IMR-90 (cell line): ENCODE data around the gene SLC24A3. TPM values are rescaled to one million over a fixed set of nuclear protein-coding genes. Genes with fewer than 3 reads are reported as not detected.

ENCODE experiments used
- ATAC-seq: fragments of 200-7000 bp; cut with Tn5 transposase; 2 replicates; pipeline ENCODE4 v1.9.1; 2020; ENCODE audit warnings: low read depth, mild to moderate bottlenecking, moderate library complexity
- BruUV-seq: library from RNA; stranded (reverse); fragments of 400-500 nt; replicated peaks from 2 replicates; lab custom pipeline; 2021; lab: Mats Ljungman, UMichigan
- CTCF ChIA-PET: fragments of 300-600 bp; formaldehyde crosslinking; extraction: SDS; loops from one replicate; lab custom pipeline; 2021; ENCODE audit warnings: antibody characterized with exemption; lab: Yijun Ruan, JAX
- POLR2A ChIA-PET: fragments of 300-600 bp; sonication (Branson Sonifier 250); formaldehyde crosslinking; loops from one replicate; lab custom pipeline; 2022; ENCODE audit warnings: antibody characterized with exemption; ENCODE audit not compliant: unreplicated experiment; lab: Charles Lee
- DNase-seq: peaks from one replicate; pipeline ENCODE4 v3.0.0; 2013
- H2AFZ ChIP-seq: replicated peaks from 2 replicates; pipeline ENCODE3; 2013; ENCODE audit warnings: low read length, mild to moderate bottlenecking; ENCODE audit not compliant: poor library complexity
- H2AK5ac ChIP-seq: 2 replicates; pipeline ENCODE4 v1.6.1; 2013; ENCODE audit warnings: low read depth, low read length, inconsistent platforms
- H2AK9ac ChIP-seq: replicated peaks from 2 replicates; pipeline ENCODE3; 2013; ENCODE audit warnings: mild to moderate bottlenecking, low read depth, low read length, moderate library complexity; ENCODE audit not compliant: poor library complexity
- H2BK120ac ChIP-seq: 2 replicates; pipeline ENCODE4 v1.6.1; 2013; ENCODE audit warnings: low read depth, low read length, inconsistent platforms
- H2BK15ac ChIP-seq: 3 replicates; pipeline ENCODE4 v1.6.1; 2013; ENCODE audit warnings: low read depth, low read length, inconsistent platforms
- H2BK20ac ChIP-seq: 2 replicates; pipeline ENCODE4 v1.6.1; 2013; ENCODE audit warnings: low read depth, mild to moderate bottlenecking, inconsistent platforms, low read length, moderate library complexity
- H2BK5ac ChIP-seq: 2 replicates; pipeline ENCODE4 v1.6.1; 2013; ENCODE audit warnings: mild to moderate bottlenecking, low read depth, low read length, inconsistent platforms; ENCODE audit not compliant: poor library complexity, severe bottlenecking
- H3K14ac ChIP-seq: replicated peaks from 2 replicates; pipeline ENCODE4 v1.6.1; 2013; ENCODE audit warnings: low read depth, low read length, inconsistent platforms
- H3K18ac ChIP-seq: 2 replicates; pipeline ENCODE4 v1.6.1; 2013; ENCODE audit warnings: low read depth, low read length, control low read depth
- H3K23ac ChIP-seq: 2 replicates; pipeline ENCODE4 v1.6.1; 2013; ENCODE audit warnings: low read depth, low read length, inconsistent platforms
- H3K27ac ChIP-seq: 2 replicates; pipeline ENCODE4 v1.5.1; 2013; ENCODE audit warnings: mild to moderate bottlenecking, control low read depth, low read length; ENCODE audit not compliant: insufficient read depth
- H3K27me3 ChIP-seq: 2 replicates; pipeline ENCODE4 v1.6.1; 2013; ENCODE audit warnings: low read length; ENCODE audit not compliant: control insufficient read depth, insufficient read depth
- H3K36me3 ChIP-seq: 2 replicates; pipeline ENCODE4 v1.6.1; 2013; ENCODE audit warnings: low read length, mixed read lengths; ENCODE audit not compliant: control insufficient read depth, insufficient read depth
- H3K4ac ChIP-seq: 2 replicates; pipeline ENCODE4 v1.6.1; 2013; ENCODE audit warnings: low read depth, low read length, inconsistent platforms
- H3K4me1 ChIP-seq: 2 replicates; pipeline ENCODE4 v1.6.1; 2013; ENCODE audit warnings: low read length, mixed read lengths; ENCODE audit not compliant: control insufficient read depth, insufficient read depth
- H3K4me2 ChIP-seq: 2 replicates; pipeline ENCODE4 v1.6.1; 2013; ENCODE audit warnings: low read depth, mild to moderate bottlenecking, control low read depth, low read length, moderate library complexity
- H3K4me3 ChIP-seq: 2 replicates; pipeline ENCODE4 v1.5.1; 2013; ENCODE audit warnings: low read depth, mild to moderate bottlenecking, control low read depth, low read length, moderate library complexity; ENCODE audit not compliant: insufficient read depth
- H3K56ac ChIP-seq: 2 replicates; pipeline ENCODE4 v1.6.1; 2013; ENCODE audit warnings: low read length, inconsistent platforms; ENCODE audit not compliant: insufficient read depth; ENCODE audit errors: extremely low read depth
- H3K79me1 ChIP-seq, 2 experiments: 2 replicates each; pipeline ENCODE4 v1.6.1; 2013; ENCODE audit warnings: low read length in 2 of 2, inconsistent platforms in 1 of 2, low read depth in 1 of 2
- H3K9ac ChIP-seq: 2 replicates; pipeline ENCODE4 v1.6.1; 2013; ENCODE audit warnings: low read depth, low read length, control low read depth
- H3K9me1 ChIP-seq: 2 replicates; pipeline ENCODE4 v1.6.1; 2013; ENCODE audit warnings: low read length, inconsistent platforms; ENCODE audit not compliant: insufficient read depth
- H3K9me3 ChIP-seq: 2 replicates; pipeline ENCODE4 v1.6.1; 2013; ENCODE audit warnings: low read length; ENCODE audit not compliant: control insufficient read depth, insufficient read depth
- H4K20me1 ChIP-seq: 2 replicates; pipeline ENCODE4 v1.6.1; 2013; ENCODE audit warnings: low read length, inconsistent platforms; ENCODE audit not compliant: insufficient read depth
- H4K5ac ChIP-seq: 2 replicates; pipeline ENCODE4 v1.6.1; 2013; ENCODE audit warnings: mild to moderate bottlenecking, low read depth, low read length, control low read depth
- H4K8ac ChIP-seq, 2 experiments: 2 replicates each; pipeline ENCODE4 v1.6.1; 2013; ENCODE audit warnings: low read depth in 2 of 2, low read length in 2 of 2, control low read depth in 1 of 2, inconsistent platforms in 1 of 2
- H4K91ac ChIP-seq: 2 replicates; pipeline ENCODE4 v1.6.1; 2013; ENCODE audit warnings: low read depth, low read length, inconsistent platforms; ENCODE audit not compliant: insufficient read depth
- BHLHE40 ChIP-seq: fragments of 150-350 bp; IDR thresholded peaks from 2 replicates; pipeline ENCODE4 v1.6.1; 2016; ENCODE audit warnings: mild to moderate bottlenecking, low read depth, low read length
- CEBPB ChIP-seq: IDR thresholded peaks from 2 replicates; pipeline ENCODE4 v1.6.1; 2012; ENCODE audit warnings: low read depth, low read length, improper control_type of control experiment
- CHD1 ChIP-seq: IDR thresholded peaks from 2 replicates; pipeline ENCODE4 v1.6.1; 2012; ENCODE audit warnings: low read depth, low read length, improper control_type of control experiment
- FOS ChIP-seq: fragments of 150-350 bp; IDR thresholded peaks from 2 replicates; pipeline ENCODE4 v1.6.1; 2016; ENCODE audit warnings: low read depth, low read length
- MAFK ChIP-seq: IDR thresholded peaks from 2 replicates; pipeline ENCODE4 v1.6.1; 2012; ENCODE audit warnings: low read depth, low read length, improper control_type of control experiment
- MAZ ChIP-seq: IDR thresholded peaks from 2 replicates; pipeline ENCODE4 v1.6.1; 2012; ENCODE audit warnings: low read depth, mild to moderate bottlenecking, low read length, improper control_type of control experiment, moderate library complexity, borderline replicate concordance
- MXI1 ChIP-seq: IDR thresholded peaks from 2 replicates; pipeline ENCODE4 v1.6.1; 2012; ENCODE audit warnings: low read depth, mild to moderate bottlenecking, low read length, moderate library complexity, borderline replicate concordance
- NFE2L2 ChIP-seq: fragments of 150-350 bp; IDR thresholded peaks from 2 replicates; pipeline ENCODE4 v1.6.1; 2016; ENCODE audit warnings: low read depth, mild to moderate bottlenecking, low read length
- POLR2A ChIP-seq: IDR thresholded peaks from 2 replicates; pipeline ENCODE4 v1.6.1; 2012; ENCODE audit warnings: mild to moderate bottlenecking, low read depth, low read length
- RAD21 ChIP-seq: IDR thresholded peaks from 2 replicates; pipeline ENCODE4 v1.6.1; 2012; ENCODE audit warnings: low read length, improper control_type of control experiment
- RCOR1 ChIP-seq: IDR thresholded peaks from 2 replicates; pipeline ENCODE4 v1.6.1; 2012; ENCODE audit warnings: mild to moderate bottlenecking, low read length, improper control_type of control experiment; ENCODE audit not compliant: insufficient replicate concordance
- RFX5 ChIP-seq: IDR thresholded peaks from 2 replicates; pipeline ENCODE4 v1.8.0; 2012; ENCODE audit warnings: low read depth, mild to moderate bottlenecking, low read length, moderate library complexity
- SMC3 ChIP-seq: fragments of 150-350 bp; IDR thresholded peaks from 2 replicates; pipeline ENCODE4 v1.6.1; 2016; ENCODE audit warnings: low read depth, mild to moderate bottlenecking, antibody characterized with exemption, low read length, moderate library complexity
- WGBS, 2 experiments: methylation state at CpG; one replicate each; pipeline versions ENCODE4 v1.1.5 to v1.1.7; 2013; ENCODE audit warnings: missing lambda C conversion rate in 2 of 2; ENCODE audit not compliant: insufficient read length in 1 of 2; ENCODE audit errors: extremely low coverage in 2 of 2; 5-methylcytosine and 5-hydroxymethylcytosine counted together
- dilution Hi-C: fragments of 300-500 bp; cut with HindIII; formaldehyde crosslinking; loops from one replicate; pipeline ENCODE4 v1.14.3; 2018; ENCODE audit warnings: low sequenced_read_pairs; ENCODE audit not compliant: unreplicated experiment
- in situ Hi-C: fragments of 300-500 bp; cut with MboI; formaldehyde crosslinking; loops from 3 replicates; pipeline ENCODE4 v1.14.3; 2019; ENCODE audit warnings: low sequenced_read_pairs, inconsistent platforms, mixed read lengths
- intact Hi-C: fragments of 100-400 bp; cut with micrococcal nuclease; formaldehyde crosslinking; loops from 2 replicates; pipeline ENCODE4 v1.10.0; 2022
- polyA plus RNA-seq, 3 experiments: library from polyadenylated mRNA; depleted of rRNA; stranded (reverse); fragments of >200 nt; gene quantifications; 2 replicates each; pipeline ENCODE4 v1.2.3, GENCODE V29; 2012; ENCODE audit warnings: low replicate concordance in 1 of 3
- total RNA-seq: library from RNA; depleted of rRNA; stranded (reverse); fragments of >200 nt; gene quantifications from 2 replicates; pipeline ENCODE4 v1.2.3, GENCODE V29; 2012
- TF ChIP-seq, protein P1 (sequence below): conservative IDR thresholded peaks from 2 replicates; pipeline ENCODE4 v1.5.1; 2012; ENCODE audit warnings: mild to moderate bottlenecking, low read depth, low read length, improper control_type of control experiment
- TF ChIP-seq, protein P2 (sequence below): fragments of 150-350 bp; IDR thresholded peaks from 2 replicates; pipeline ENCODE4 v1.6.1; 2016; ENCODE audit warnings: low read depth, mild to moderate bottlenecking, low read length, moderate library complexity, borderline replicate concordance
- TF ChIP-seq, protein P3 (sequence below): fragments of 150-350 bp; IDR thresholded peaks from 2 replicates; pipeline ENCODE4 v1.6.1; 2017; ENCODE audit warnings: mild to moderate bottlenecking, antibody characterized with exemption, low read length, low read depth

SLC24A3 gene
- total and polyA plus RNA-seq, 2 of the 4 experiments (the other 2 are of a cell fraction): not detected

DNA sequence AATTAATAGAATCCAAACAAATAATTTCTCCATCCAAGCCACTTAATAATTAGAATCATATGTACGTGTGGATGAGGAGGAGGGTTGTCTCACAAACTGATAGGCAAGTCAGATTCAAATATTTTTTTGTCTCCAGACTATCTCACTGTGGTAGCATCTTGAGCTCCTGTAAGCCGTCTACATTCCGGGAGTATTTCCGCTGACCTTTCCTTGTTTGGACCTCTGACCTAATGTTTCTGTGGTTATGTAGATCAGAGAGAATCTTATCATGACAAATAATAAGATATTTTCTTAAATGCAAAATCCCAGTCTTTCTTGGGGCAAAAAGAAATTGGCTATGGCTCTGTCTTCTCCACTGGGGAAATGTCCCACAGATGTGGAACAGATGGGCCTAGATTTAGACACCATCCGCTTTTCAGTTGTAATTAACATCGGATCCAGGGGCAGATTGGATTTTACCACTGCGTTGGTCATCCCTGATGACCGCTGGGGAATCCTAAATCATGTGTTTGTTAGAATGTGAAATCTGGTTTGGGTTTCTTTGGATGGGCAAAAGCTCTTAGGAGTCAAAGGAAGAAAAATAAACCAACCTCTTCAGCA, 348.5 kb downstream of the SLC24A3 start:
- H3K4ac ChIP-seq: no peak overlapping the region
- no peaks in the 10 kb centered on the region for H3K9me1 ChIP-seq
- no peak overlapping the region for H3K4me2 ChIP-seq
- H2BK5ac ChIP-seq: no peak overlapping the region
- H3K27ac ChIP-seq: no peak overlapping the region
- no TSS peak for BruUV-seq
- H2AFZ ChIP-seq: no peak overlapping the region
- POLR2A ChIA-PET: no interaction called here
- no peaks in the 10 kb centered on the region for H3K9me3 ChIP-seq
- no peak overlapping the region for H2AK5ac ChIP-seq
- CTCF ChIA-PET: no interaction called here
- H2AK9ac ChIP-seq: no peak overlapping the region
- H2BK120ac ChIP-seq: no peak overlapping the region
- no peak for DNase-seq
- TF ChIP-seq, protein P1, sequence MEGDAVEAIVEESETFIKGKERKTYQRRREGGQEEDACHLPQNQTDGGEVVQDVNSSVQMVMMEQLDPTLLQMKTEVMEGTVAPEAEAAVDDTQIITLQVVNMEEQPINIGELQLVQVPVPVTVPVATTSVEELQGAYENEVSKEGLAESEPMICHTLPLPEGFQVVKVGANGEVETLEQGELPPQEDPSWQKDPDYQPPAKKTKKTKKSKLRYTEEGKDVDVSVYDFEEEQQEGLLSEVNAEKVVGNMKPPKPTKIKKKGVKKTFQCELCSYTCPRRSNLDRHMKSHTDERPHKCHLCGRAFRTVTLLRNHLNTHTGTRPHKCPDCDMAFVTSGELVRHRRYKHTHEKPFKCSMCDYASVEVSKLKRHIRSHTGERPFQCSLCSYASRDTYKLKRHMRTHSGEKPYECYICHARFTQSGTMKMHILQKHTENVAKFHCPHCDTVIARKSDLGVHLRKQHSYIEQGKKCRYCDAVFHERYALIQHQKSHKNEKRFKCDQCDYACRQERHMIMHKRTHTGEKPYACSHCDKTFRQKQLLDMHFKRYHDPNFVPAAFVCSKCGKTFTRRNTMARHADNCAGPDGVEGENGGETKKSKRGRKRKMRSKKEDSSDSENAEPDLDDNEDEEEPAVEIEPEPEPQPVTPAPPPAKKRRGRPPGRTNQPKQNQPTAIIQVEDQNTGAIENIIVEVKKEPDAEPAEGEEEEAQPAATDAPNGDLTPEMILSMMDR: no peak
- TF ChIP-seq FOS (no peak), RAD21 (no peak), CEBPB (no peak), RCOR1 (no peak), MXI1 (no peak), BHLHE40 (no peak), RFX5 (no peak), NFE2L2 (no peak), CHD1 (no peak), MAZ (no peak), POLR2A (no peak), MAFK (no peak), SMC3 (no peak)
- TF ChIP-seq, protein P2, sequence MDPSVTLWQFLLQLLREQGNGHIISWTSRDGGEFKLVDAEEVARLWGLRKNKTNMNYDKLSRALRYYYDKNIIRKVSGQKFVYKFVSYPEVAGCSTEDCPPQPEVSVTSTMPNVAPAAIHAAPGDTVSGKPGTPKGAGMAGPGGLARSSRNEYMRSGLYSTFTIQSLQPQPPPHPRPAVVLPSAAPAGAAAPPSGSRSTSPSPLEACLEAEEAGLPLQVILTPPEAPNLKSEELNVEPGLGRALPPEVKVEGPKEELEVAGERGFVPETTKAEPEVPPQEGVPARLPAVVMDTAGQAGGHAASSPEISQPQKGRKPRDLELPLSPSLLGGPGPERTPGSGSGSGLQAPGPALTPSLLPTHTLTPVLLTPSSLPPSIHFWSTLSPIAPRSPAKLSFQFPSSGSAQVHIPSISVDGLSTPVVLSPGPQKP: no peak
- TF ChIP-seq, protein P3, sequence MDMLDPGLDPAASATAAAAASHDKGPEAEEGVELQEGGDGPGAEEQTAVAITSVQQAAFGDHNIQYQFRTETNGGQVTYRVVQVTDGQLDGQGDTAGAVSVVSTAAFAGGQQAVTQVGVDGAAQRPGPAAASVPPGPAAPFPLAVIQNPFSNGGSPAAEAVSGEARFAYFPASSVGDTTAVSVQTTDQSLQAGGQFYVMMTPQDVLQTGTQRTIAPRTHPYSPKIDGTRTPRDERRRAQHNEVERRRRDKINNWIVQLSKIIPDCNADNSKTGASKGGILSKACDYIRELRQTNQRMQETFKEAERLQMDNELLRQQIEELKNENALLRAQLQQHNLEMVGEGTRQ: no peak
- no peak overlapping the region for H3K9ac ChIP-seq
- H4K20me1 ChIP-seq: no peaks in the 10 kb centered on the region
- 20% methylated on average over 1 of the region's 8 CpGs; no CpG with 5 or more reads in 1 of the 2 experiments for WGBS, 2 experiments
- no peaks in the 10 kb centered on the region for H3K36me3 ChIP-seq
- no peaks in the 10 kb centered on the region for H3K4me1 ChIP-seq
- no peak overlapping the region for H2BK20ac ChIP-seq
- dilution Hi-C loops: no loop called here
- H3K14ac ChIP-seq: no peak overlapping the region
- in situ Hi-C loops: no loop called here
- H3K79me1 ChIP-seq: no peaks in the 10 kb centered on the region
- intact Hi-C loops: no loop called here
- ATAC-seq: no peak
- no peak overlapping the region for H3K23ac ChIP-seq
- no peak overlapping the region for H4K5ac ChIP-seq
- no peak overlapping the region for H3K56ac ChIP-seq
- no peak overlapping the region for H4K8ac ChIP-seq
- H2BK15ac ChIP-seq: no peak overlapping the region
- H3K27me3 ChIP-seq: no peaks in the 10 kb centered on the region
- no peak overlapping the region for H4K91ac ChIP-seq
- H3K18ac ChIP-seq: no peak overlapping the region
- no peak overlapping the region for H3K4me3 ChIP-seq
